SK-N-SH (cell line): ENCODE results near the gene TACO1. TPM values are rescaled to one million over a fixed set of nuclear protein-coding genes. Genes with fewer than 3 reads are reported as not detected.

Experiments used
- CTCF ChIA-PET: fragments of 300-600, 350-600 bp; formaldehyde crosslinking; extraction: SDS; loops from one replicate; lab custom pipeline; 2021; lab: Yijun Ruan, JAX
- POLR2A ChIA-PET: fragments of 350-600 bp; sonication (Branson Sonifier 250); formaldehyde crosslinking; extraction: SDS; loops from one replicate; lab custom pipeline; 2020; ENCODE audit warnings: antibody characterized with exemption, inconsistent platforms; lab: Yijun Ruan, JAX
- DNase-seq: peaks from one replicate; pipeline ENCODE4 v3.0.0; 2012
- H2AFZ ChIP-seq: fragments of 200-600 bp; sonication (generic); 2 replicates; pipeline ENCODE4 v1.8.1; 2016; ENCODE audit warnings: antibody characterized with exemption, mild to moderate bottlenecking, low read depth
- H3F3A ChIP-seq: fragments of 200-600 bp; sonication (generic); replicated peaks from 2 replicates; pipeline ENCODE3; 2016; ENCODE audit warnings: antibody characterized with exemption, mild to moderate bottlenecking; ENCODE audit not compliant: insufficient read depth
- H3K27ac ChIP-seq, 2 experiments: fragments of 200-500 bp in 1 of 2; fragments of 200-600 bp in 1 of 2; sonication (Bioruptor generic) in 1 of 2; sonication (generic), shearing (Covaris generic) in 1 of 2; 2 replicates each; pipeline versions ENCODE4 v1.5.1 to v1.6.1; 2014 to 2016; ENCODE audit warnings: low read depth in 2 of 2, inconsistent platforms in 1 of 2, low read length in 1 of 2, mild to moderate bottlenecking in 1 of 2, mixed read lengths in 1 of 2
- H3K27me3 ChIP-seq: fragments of 200-600 bp; sonication (generic), shearing (Covaris generic); 2 replicates; pipeline ENCODE4 v1.6.1; 2016; ENCODE audit warnings: mixed run types; ENCODE audit not compliant: insufficient read depth
- H3K36me3 ChIP-seq, 2 experiments: fragments of 200-500 bp in 1 of 2; fragments of 200-600 bp in 1 of 2; sonication (Bioruptor generic) in 1 of 2; sonication (generic) in 1 of 2; replicated peaks in 1 of 2; 2 replicates each; pipeline versions ENCODE3 to v1.5.1; 2014 to 2016; ENCODE audit warnings: low read length in 1 of 2, mild to moderate bottlenecking in 1 of 2; ENCODE audit not compliant: insufficient read depth in 2 of 2, control insufficient read depth in 1 of 2
- H3K4me1 ChIP-seq, 2 experiments: fragments of 200-500 bp in 1 of 2; fragments of 200-600 bp in 1 of 2; sonication (Bioruptor generic) in 1 of 2; sonication (generic), shearing (Covaris generic) in 1 of 2; 2 replicates each; pipeline versions ENCODE4 v1.5.1 to v1.6.1; 2014 to 2016; ENCODE audit warnings: low read depth in 1 of 2, low read length in 1 of 2, mixed run types in 1 of 2; ENCODE audit not compliant: insufficient read depth in 2 of 2, control insufficient read depth in 1 of 2
- H3K4me2 ChIP-seq: fragments of 200-600 bp; sonication (generic), shearing (Covaris generic); 2 replicates; pipeline ENCODE4 v1.6.1; 2017; ENCODE audit warnings: mixed run types
- H3K4me3 ChIP-seq, 2 experiments: fragments of 200-500 bp in 1 of 2; fragments of 200-600 bp in 1 of 2; sonication (Bioruptor generic) in 1 of 2; sonication (generic), shearing (Covaris generic) in 1 of 2; 2 replicates each; pipeline versions ENCODE4 v1.5.1 to v1.8.1; 2014 to 2016; ENCODE audit warnings: low read depth in 2 of 2, inconsistent platforms in 1 of 2, low read length in 1 of 2, mild to moderate bottlenecking in 1 of 2, mixed read lengths in 1 of 2, moderate library complexity in 1 of 2
- H3K79me2 ChIP-seq: fragments of 200-600 bp; sonication (generic); 2 replicates; pipeline ENCODE4 v1.8.1; 2017; ENCODE audit warnings: mild to moderate bottlenecking; ENCODE audit not compliant: insufficient read depth
- H3K9ac ChIP-seq: fragments of 200-600 bp; sonication (generic); 2 replicates; pipeline ENCODE4 v1.6.1; 2017; ENCODE audit warnings: mixed run types
- H3K9me2 ChIP-seq: fragments of 200-600 bp; sonication (generic); 2 replicates; pipeline ENCODE4 v1.6.1; 2017; ENCODE audit warnings: mixed run types
- H3K9me3 ChIP-seq: fragments of 200-600 bp; sonication (generic); 2 replicates; pipeline ENCODE4 v1.6.1; 2017; ENCODE audit warnings: mixed run types, mild to moderate bottlenecking, moderate library complexity
- H4K20me1 ChIP-seq: fragments of 200-600 bp; sonication (generic); 2 replicates; pipeline ENCODE4 v1.6.1; 2017; ENCODE audit warnings: mild to moderate bottlenecking, mixed run types; ENCODE audit not compliant: insufficient read depth
- EZH2phosphoT487 ChIP-seq: fragments of 200-600 bp; sonication (generic); IDR thresholded peaks from 2 replicates; pipeline ENCODE4 v1.6.1; 2017; ENCODE audit warnings: low read depth, mixed run types, mild to moderate bottlenecking, antibody characterized with exemption, moderate library complexity, borderline replicate concordance
- GABPA ChIP-seq: IDR thresholded peaks from 2 replicates; pipeline ENCODE4 v1.4.0; 2012; ENCODE audit warnings: low read depth, mild to moderate bottlenecking
- JUND ChIP-seq: IDR thresholded peaks from 2 replicates; pipeline ENCODE4 v1.4.0; 2012
- MEF2A ChIP-seq: IDR thresholded peaks from 2 replicates; pipeline ENCODE4 v1.4.0; 2012; ENCODE audit warnings: low read depth, borderline replicate concordance
- NRF1 ChIP-seq: IDR thresholded peaks from 2 replicates; pipeline ENCODE4 v1.6.1; 2012; ENCODE audit warnings: low read depth, mild to moderate bottlenecking, low read length
- POLR2AphosphoS5 ChIP-seq: IDR thresholded peaks from 2 replicates; pipeline ENCODE4 v1.6.1; 2012; ENCODE audit warnings: low read depth, low read length
- RXRA ChIP-seq: IDR thresholded peaks from 2 replicates; pipeline ENCODE4 v1.4.0; 2012; ENCODE audit warnings: low read depth, mild to moderate bottlenecking, borderline replicate concordance
- TEAD4 ChIP-seq: IDR thresholded peaks from 2 replicates; pipeline ENCODE4 v1.4.0; 2012; ENCODE audit warnings: mild to moderate bottlenecking, borderline replicate concordance; ENCODE audit not compliant: insufficient read depth
- WGBS: methylation state at CpG from one replicate; pipeline ENCODE4 v1.1.6; 2017; ENCODE audit warnings: low lambda C conversion rate; 5-methylcytosine and 5-hydroxymethylcytosine counted together
- polyA plus RNA-seq, 3 experiments: library from polyadenylated mRNA; depleted of rRNA; stranded (reverse); fragments of >200 nt; gene quantifications; 2 replicates each; pipeline ENCODE4 v1.2.3, GENCODE V29; 2012
- TF ChIP-seq, protein P1 (sequence below): IDR thresholded peaks from 2 replicates; pipeline ENCODE4; 2012
- TF ChIP-seq, protein P2 (sequence below): IDR thresholded peaks from 2 replicates; pipeline ENCODE4 v1.4.0; 2012; ENCODE audit warnings: low read depth, borderline replicate concordance
- TF ChIP-seq, protein P3 (sequence below): IDR thresholded peaks from 2 replicates; pipeline ENCODE4 v1.4.0; 2012; ENCODE audit warnings: low read depth, borderline replicate concordance
- TF ChIP-seq, protein P4 (sequence below): IDR thresholded peaks from 2 replicates; pipeline ENCODE4 v1.4.0; 2012; ENCODE audit warnings: low read depth
- TF ChIP-seq, protein P5 (sequence below): IDR thresholded peaks from 2 replicates; pipeline ENCODE4 v1.6.1; 2012; ENCODE audit warnings: mild to moderate bottlenecking, low read depth, low read length, moderate library complexity

TACO1 gene
- polyA plus RNA-seq, 1 of the 3 experiments (the other 2 are of a cell fraction): 37.9 TPM

DNA sequence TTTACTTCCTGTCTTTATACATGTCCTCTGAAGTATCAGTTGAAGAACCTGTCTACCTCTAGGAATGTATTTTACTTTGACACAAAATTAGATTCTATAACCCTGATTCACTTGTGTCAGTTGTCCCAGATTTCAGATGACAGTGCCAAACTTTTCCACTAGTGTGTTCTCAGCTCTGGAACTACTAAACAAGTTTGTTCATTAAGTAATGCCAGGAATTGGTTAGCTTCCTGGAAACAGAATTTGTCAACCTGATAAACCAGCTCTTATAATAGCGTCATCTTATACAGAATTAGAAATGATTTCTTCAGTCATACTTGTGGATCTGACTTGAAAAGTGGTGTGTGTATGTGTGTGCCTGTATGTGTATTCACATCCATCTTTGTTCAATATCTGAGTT lies 28.9 kb downstream of the TACO1 start:
- CTCF ChIA-PET: interaction anchor here (1.2 to 11.7 kb wide), 4 partner anchors 16 to 204 kb away, joined by 4 to 120 read pairs (median 6); no protein-coding TSS in a partner anchor
- Histone ChIP-seq H3K9me3 (no peaks in the 10 kb centered on the region), H3K36me3 (peaks cover 10 to 20% of the 10 kb centered on the region in 2 experiments)

DNA sequence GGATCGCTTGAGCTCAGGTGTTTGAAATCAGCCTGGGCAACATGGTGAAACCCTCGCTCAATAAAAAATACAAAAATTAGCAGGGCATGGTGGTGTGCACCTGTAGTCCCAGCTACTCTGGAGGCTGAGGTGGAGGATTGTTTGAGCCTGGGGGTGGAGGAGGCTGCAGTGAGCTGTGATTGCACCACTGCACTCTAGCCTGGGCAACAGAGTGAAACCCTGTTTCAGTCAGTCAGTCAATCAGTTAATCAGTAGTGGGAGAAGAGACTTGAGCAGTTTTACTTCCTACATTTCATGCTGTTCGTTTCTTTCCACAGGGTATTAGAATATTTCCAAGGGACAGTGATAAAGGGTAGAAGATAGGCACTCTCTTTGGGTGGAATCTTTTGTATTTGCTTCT lies 30.4 kb downstream of the TACO1 start:
- POLR2A ChIA-PET: no interaction called here
- TF ChIP-seq TEAD4: no peak

More for the DNA sequence above, 28.9 kb downstream of the TACO1 start:
- peaks cover 6 to 17% of the 10 kb centered on the region in 2 experiments; a peak in 2 of 4 replicates for H3K4me1 ChIP-seq
- H3K27me3 ChIP-seq: no peaks in the 10 kb centered on the region
- no peak for TF ChIP-seq MEF2A
- TF ChIP-seq, all 33 proteins: peak for 0
- H3K79me2 ChIP-seq: peaks cover 79% of the 10 kb centered on the region
- no peaks in the 10 kb centered on the region for H3K9me2 ChIP-seq
- no peak overlapping the region for H3K4me2 ChIP-seq
- H3K9ac ChIP-seq: no peak overlapping the region
- no peak overlapping the region for H2AFZ ChIP-seq
- DNase-seq: no peak
- POLR2A ChIA-PET: no interaction called here
- H3K27ac ChIP-seq: no peak overlapping the region
- no peaks in the 10 kb centered on the region for H3F3A ChIP-seq
- H4K20me1 ChIP-seq: peaks cover 31% of the 10 kb centered on the region
- WGBS: 90% methylated on average over 1 of the region's 1 CpG
- no peak overlapping the region for H3K4me3 ChIP-seq

DNA sequence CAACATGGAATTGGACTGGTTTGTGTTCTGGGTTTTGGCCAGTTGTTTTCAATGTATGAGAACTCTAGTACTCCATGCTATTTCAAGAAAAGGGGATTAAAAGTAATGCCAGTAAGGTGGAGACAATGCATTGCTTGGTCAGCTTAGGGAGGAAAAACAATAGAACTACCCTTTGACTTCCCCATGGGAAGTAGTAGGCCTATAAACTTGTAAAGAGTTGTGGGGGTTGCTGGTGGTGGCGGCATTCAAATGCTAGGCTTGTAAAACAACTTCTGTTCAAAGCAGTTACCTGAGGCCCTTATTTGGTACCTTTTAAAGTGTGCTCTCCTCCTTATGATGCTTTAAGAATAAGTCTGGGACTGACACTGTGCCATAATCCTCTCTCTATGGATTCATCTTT lies 30.9 kb downstream of the TACO1 start:
- H3K9me3 ChIP-seq: no peaks in the 10 kb centered on the region
- H3K4me1 ChIP-seq: peaks cover 4 to 9% of the 10 kb centered on the region in 2 experiments; a peak in 2 of 4 replicates
- no peaks in the 10 kb centered on the region for H3K9me2 ChIP-seq
- peaks cover 15% of the 10 kb centered on the region for H4K20me1 ChIP-seq
- ChIA-PET CTCF (interaction anchor here (0.6 to 11.7 kb wide), 2 partner anchors 20 to 212 kb away, joined by 3 to 120 read pairs; no protein-coding TSS in a partner anchor), POLR2A (no interaction called here)
- H3K9ac ChIP-seq: no peak overlapping the region
- peaks cover 24 to 33% of the 10 kb centered on the region in 2 experiments for H3K36me3 ChIP-seq
- TF ChIP-seq EZH2phosphoT487 (no peak), GABPA (no peak), RXRA (no peak), JUND (no peak), NRF1 (no peak), POLR2AphosphoS5 (no peak)
- TF ChIP-seq, protein P1, sequence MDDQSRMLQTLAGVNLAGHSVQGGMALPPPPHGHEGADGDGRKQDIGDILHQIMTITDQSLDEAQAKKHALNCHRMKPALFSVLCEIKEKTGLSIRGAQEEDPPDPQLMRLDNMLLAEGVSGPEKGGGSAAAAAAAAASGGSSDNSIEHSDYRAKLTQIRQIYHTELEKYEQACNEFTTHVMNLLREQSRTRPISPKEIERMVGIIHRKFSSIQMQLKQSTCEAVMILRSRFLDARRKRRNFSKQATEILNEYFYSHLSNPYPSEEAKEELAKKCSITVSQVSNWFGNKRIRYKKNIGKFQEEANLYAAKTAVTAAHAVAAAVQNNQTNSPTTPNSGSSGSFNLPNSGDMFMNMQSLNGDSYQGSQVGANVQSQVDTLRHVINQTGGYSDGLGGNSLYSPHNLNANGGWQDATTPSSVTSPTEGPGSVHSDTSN: no peak
- TF ChIP-seq, protein P2, sequence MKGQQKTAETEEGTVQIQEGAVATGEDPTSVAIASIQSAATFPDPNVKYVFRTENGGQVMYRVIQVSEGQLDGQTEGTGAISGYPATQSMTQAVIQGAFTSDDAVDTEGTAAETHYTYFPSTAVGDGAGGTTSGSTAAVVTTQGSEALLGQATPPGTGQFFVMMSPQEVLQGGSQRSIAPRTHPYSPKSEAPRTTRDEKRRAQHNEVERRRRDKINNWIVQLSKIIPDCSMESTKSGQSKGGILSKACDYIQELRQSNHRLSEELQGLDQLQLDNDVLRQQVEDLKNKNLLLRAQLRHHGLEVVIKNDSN: no peak
- TF ChIP-seq, protein P3, sequence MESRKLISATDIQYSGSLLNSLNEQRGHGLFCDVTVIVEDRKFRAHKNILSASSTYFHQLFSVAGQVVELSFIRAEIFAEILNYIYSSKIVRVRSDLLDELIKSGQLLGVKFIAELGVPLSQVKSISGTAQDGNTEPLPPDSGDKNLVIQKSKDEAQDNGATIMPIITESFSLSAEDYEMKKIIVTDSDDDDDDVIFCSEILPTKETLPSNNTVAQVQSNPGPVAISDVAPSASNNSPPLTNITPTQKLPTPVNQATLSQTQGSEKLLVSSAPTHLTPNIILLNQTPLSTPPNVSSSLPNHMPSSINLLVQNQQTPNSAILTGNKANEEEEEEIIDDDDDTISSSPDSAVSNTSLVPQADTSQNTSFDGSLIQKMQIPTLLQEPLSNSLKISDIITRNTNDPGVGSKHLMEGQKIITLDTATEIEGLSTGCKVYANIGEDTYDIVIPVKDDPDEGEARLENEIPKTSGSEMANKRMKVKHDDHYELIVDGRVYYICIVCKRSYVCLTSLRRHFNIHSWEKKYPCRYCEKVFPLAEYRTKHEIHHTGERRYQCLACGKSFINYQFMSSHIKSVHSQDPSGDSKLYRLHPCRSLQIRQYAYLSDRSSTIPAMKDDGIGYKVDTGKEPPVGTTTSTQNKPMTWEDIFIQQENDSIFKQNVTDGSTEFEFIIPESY: no peak
- TF ChIP-seq, protein P4, sequence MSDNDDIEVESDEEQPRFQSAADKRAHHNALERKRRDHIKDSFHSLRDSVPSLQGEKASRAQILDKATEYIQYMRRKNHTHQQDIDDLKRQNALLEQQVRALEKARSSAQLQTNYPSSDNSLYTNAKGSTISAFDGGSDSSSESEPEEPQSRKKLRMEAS: no peak
- TF ChIP-seq, protein P5, sequence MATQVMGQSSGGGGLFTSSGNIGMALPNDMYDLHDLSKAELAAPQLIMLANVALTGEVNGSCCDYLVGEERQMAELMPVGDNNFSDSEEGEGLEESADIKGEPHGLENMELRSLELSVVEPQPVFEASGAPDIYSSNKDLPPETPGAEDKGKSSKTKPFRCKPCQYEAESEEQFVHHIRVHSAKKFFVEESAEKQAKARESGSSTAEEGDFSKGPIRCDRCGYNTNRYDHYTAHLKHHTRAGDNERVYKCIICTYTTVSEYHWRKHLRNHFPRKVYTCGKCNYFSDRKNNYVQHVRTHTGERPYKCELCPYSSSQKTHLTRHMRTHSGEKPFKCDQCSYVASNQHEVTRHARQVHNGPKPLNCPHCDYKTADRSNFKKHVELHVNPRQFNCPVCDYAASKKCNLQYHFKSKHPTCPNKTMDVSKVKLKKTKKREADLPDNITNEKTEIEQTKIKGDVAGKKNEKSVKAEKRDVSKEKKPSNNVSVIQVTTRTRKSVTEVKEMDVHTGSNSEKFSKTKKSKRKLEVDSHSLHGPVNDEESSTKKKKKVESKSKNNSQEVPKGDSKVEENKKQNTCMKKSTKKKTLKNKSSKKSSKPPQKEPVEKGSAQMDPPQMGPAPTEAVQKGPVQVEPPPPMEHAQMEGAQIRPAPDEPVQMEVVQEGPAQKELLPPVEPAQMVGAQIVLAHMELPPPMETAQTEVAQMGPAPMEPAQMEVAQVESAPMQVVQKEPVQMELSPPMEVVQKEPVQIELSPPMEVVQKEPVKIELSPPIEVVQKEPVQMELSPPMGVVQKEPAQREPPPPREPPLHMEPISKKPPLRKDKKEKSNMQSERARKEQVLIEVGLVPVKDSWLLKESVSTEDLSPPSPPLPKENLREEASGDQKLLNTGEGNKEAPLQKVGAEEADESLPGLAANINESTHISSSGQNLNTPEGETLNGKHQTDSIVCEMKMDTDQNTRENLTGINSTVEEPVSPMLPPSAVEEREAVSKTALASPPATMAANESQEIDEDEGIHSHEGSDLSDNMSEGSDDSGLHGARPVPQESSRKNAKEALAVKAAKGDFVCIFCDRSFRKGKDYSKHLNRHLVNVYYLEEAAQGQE: no peak
- no peaks in the 10 kb centered on the region for H3K27me3 ChIP-seq
- 100% methylated on average over 1 of the region's 1 CpG for WGBS
- H3K4me3 ChIP-seq: no peak overlapping the region
- H3F3A ChIP-seq: no peaks in the 10 kb centered on the region
- H3K79me2 ChIP-seq: peaks cover 59% of the 10 kb centered on the region
- no peak overlapping the region for H2AFZ ChIP-seq
- H3K4me2 ChIP-seq: no peak overlapping the region
- no peak for DNase-seq
- no peak overlapping the region for H3K27ac ChIP-seq

More for the DNA sequence above, 30.4 kb downstream of the TACO1 start:
- Histone ChIP-seq H3K27ac (no peak overlapping the region), H3K79me2 (peaks cover 65% of the 10 kb centered on the region), H3K4me2 (no peak overlapping the region), H3K9ac (no peak overlapping the region), H3K4me1 (peaks cover 6 to 15% of the 10 kb centered on the region in 2 experiments; a peak in 2 of 4 replicates), H3K36me3 (peaks cover 19 to 28% of the 10 kb centered on the region in 2 experiments), H4K20me1 (peaks cover 20% of the 10 kb centered on the region), H2AFZ (no peak overlapping the region), H3K9me2 (no peaks in the 10 kb centered on the region), H3K27me3 (no peaks in the 10 kb centered on the region), H3F3A (no peaks in the 10 kb centered on the region), H3K4me3 (no peak overlapping the region), H3K9me3 (no peaks in the 10 kb centered on the region)
- CTCF ChIA-PET: interaction anchor here (1.2 to 11.7 kb wide), 3 partner anchors 19 to 206 kb away, joined by 5 to 120 read pairs (median 8); no protein-coding TSS in a partner anchor
- DNase-seq: no peak
- 95% methylated on average over 3 of the region's 3 CpGs for WGBS
